ENCODE measurements around the gene ISCA2.

The ISCA2 gene

DNA sequence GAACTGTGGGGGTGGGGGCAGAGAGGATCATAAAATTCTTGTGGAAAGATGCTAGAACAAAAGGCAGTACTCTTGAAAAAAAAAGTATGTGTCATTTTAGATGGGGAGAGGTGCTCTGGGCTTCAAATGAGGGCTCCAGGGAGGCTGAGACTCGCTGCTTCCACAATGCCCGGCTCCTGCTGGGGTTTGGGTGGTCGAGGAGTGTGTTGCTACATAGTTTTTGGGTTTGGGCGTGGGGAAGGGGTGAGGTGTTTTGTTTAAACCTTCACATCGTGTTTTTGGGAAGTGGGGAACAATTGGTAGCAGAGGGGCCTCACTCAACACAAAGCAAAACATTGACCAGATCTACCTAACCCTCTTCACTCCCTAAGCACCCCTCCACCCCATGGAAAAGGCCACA lies 8.1 kb downstream of the ISCA2 start:
- TF ChIP-seq, protein P1, sequence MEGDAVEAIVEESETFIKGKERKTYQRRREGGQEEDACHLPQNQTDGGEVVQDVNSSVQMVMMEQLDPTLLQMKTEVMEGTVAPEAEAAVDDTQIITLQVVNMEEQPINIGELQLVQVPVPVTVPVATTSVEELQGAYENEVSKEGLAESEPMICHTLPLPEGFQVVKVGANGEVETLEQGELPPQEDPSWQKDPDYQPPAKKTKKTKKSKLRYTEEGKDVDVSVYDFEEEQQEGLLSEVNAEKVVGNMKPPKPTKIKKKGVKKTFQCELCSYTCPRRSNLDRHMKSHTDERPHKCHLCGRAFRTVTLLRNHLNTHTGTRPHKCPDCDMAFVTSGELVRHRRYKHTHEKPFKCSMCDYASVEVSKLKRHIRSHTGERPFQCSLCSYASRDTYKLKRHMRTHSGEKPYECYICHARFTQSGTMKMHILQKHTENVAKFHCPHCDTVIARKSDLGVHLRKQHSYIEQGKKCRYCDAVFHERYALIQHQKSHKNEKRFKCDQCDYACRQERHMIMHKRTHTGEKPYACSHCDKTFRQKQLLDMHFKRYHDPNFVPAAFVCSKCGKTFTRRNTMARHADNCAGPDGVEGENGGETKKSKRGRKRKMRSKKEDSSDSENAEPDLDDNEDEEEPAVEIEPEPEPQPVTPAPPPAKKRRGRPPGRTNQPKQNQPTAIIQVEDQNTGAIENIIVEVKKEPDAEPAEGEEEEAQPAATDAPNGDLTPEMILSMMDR (IDR thresholded peaks at IDR 0.05; ENCODE audit: low read depth, low read length) = no peak
- DNase-seq (ENCODE audit: low read depth in 2 of 2) = no peak
- H3K4me3 ChIP-seq (replicated peaks in 1 of 2; ENCODE audit: low read depth in 2 of 2, low read length in 2 of 2) = no peak overlapping the region

- peak; percentile 44 to 64 for DNase-seq (ENCODE audit: low read depth in 2 of 2)
- TF ChIP-seq, protein P1 (IDR thresholded peaks at IDR 0.05; ENCODE audit: low read depth, low read length) = peak; percentile 39
- no peak overlapping the region for H3K4me3 ChIP-seq (replicated peaks in 1 of 2; ENCODE audit: low read depth in 2 of 2, low read length in 2 of 2)
These were observed 8.9 kb downstream of the ISCA2 start for GRCh38 chr14:74502236-74503019.

GRCh38 chr14:74503291-74503937 lies 9.8 kb downstream of the ISCA2 start:
- no peak overlapping the region for H3K4me3 ChIP-seq (replicated peaks in 1 of 2; ENCODE audit: low read depth in 2 of 2, low read length in 2 of 2)
- TF ChIP-seq, protein P1 (IDR thresholded peaks at IDR 0.05; ENCODE audit: low read depth, low read length) = no peak
- DNase-seq (ENCODE audit: low read depth in 2 of 2) = no peak

DNA sequence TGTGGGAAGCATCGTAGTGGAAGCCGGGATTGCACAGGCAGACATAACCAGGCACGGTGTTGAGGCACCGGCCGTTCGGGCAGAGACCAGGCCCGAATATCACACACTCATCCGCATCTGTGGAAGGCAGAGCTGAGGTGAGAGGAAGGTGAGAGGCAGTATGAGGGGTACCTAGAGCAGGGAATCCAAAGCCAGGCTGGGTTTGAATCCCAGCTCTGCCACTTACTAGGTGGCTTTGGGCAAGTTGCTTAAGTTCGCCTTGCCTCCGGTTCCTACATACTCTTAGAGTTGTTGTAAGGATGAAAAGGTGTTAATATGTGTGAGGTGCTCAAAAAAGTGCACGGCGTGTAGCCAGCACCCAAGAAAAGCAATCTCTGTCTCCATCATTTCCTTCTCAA lies 10.4 kb downstream of the ISCA2 start:
- TF ChIP-seq, protein P1 (IDR thresholded peaks at IDR 0.05; ENCODE audit: low read depth, low read length) = no peak
- DNase-seq (ENCODE audit: low read depth in 2 of 2) = no peak
- no peak overlapping the region for H3K4me3 ChIP-seq (replicated peaks in 1 of 2; ENCODE audit: low read depth in 2 of 2, low read length in 2 of 2)

DNA sequence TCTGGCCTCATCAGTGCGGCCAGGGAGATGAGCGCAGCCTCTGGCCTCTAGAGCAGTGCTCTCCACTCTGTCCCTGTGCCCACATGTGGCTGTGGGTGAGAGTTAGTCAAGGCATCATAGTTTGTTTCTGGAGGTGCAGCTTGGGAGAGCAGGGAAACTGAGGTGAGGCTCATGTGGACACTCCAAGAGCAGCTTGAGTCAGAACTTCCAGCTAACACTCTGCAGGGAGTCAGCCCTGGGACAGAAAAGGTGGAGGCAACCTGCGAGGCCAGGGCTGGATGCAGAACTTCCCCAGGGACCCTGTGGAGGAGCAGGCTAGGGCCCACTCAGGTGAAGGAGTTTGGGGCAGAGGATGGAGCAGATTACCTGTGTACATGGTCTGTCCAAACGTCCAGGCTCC lies 10.8 kb downstream of the ISCA2 start:
- no peak for DNase-seq (ENCODE audit: low read depth in 2 of 2)
- TF ChIP-seq, protein P1 (IDR thresholded peaks at IDR 0.05; ENCODE audit: low read depth, low read length) = no peak
- no peak overlapping the region for H3K4me3 ChIP-seq (replicated peaks in 1 of 2; ENCODE audit: low read depth in 2 of 2, low read length in 2 of 2)

DNA sequence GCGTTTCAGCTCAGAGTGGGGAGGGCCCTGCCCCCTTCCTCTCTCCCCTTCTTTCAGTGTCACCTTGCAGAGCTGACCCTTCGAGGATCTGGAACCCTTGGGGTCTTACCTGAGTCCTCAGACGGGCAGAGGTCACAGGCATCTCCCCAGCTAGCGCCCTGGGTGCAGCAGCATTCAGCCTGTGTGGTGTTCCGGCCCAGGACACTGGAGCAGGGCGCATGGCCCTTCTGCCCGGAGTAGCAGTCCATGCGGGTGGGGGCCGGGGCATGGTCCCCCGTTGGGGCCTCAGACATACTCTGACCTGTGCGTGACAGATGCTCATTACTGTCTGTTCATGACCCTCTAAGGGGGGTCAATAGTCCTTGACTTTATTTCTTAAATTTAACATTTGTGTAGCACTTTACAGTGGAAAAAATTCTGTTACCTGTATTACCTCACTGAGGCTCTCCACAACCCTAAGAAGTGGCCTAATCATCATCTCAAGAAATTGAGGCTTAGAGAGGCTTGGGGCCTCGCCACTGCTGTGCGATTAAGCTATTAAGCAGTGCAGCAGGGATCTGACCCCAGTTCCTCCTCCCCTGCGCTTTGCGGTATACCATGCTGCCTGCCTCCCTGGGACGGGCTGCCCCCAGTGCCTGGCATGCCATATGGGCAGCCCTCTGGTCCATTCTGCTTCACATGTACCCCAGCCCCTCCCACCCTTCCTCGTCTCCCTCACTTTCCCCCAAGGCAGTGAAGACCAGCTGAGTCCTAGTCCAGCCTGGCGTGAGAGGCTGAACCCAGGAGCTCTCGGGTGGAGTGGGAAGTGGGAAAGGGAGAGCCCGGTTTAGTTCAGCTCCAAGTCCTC lies 11.5 kb downstream of the ISCA2 start:
- DNase-seq (ENCODE audit: low read depth in 2 of 2) = no peak
- TF ChIP-seq, protein P1 (IDR thresholded peaks at IDR 0.05; ENCODE audit: low read depth, low read length) = no peak

More for the DNA sequence above, 11.5 kb downstream of the ISCA2 start:
- no peak overlapping the region for H3K4me3 ChIP-seq (replicated peaks in 1 of 2; ENCODE audit: low read depth in 2 of 2, low read length in 2 of 2)

Measured in cardiac fibroblast (primary cell).